Measurements from ENCODE around the gene DLGAP4.

DNA sequence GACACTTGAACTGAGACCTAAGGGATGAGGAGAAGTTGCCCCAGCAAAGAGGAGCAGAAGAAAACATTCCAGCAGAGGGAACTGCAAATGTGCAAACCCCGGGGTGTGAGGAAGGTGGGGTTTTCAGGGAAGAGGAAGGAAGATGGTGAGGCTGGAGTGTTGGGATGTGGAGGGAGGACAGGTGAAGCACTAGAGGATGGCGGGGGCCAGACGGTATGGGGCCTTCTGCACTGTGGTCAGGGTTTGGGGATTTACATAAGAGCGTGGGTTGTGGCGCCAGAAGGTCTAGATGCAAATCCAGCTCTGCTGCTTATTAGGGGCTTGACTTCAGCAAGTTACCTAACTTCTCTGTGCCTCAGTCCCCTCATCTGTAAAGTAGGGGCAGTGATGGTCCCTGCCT is 16.0 kb downstream of the DLGAP4 start:
- TF ChIP-seq, protein P1, sequence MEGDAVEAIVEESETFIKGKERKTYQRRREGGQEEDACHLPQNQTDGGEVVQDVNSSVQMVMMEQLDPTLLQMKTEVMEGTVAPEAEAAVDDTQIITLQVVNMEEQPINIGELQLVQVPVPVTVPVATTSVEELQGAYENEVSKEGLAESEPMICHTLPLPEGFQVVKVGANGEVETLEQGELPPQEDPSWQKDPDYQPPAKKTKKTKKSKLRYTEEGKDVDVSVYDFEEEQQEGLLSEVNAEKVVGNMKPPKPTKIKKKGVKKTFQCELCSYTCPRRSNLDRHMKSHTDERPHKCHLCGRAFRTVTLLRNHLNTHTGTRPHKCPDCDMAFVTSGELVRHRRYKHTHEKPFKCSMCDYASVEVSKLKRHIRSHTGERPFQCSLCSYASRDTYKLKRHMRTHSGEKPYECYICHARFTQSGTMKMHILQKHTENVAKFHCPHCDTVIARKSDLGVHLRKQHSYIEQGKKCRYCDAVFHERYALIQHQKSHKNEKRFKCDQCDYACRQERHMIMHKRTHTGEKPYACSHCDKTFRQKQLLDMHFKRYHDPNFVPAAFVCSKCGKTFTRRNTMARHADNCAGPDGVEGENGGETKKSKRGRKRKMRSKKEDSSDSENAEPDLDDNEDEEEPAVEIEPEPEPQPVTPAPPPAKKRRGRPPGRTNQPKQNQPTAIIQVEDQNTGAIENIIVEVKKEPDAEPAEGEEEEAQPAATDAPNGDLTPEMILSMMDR (IDR thresholded peaks at IDR 0.05; ENCODE audit: control extremely low read depth in 1 of 3, insufficient read depth in 1 of 3, low read depth in 1 of 3, low read length in 3 of 3) = no peak
- TF ChIP-seq CBX8 (IDR thresholded peaks at IDR 0.05; ENCODE audit: borderline replicate concordance, low read depth, low read length) (no peak), CEBPB (IDR thresholded peaks at IDR 0.05; ENCODE audit: low read depth, low read length) (no peak), TBP (IDR thresholded peaks at IDR 0.05; ENCODE audit: low read depth, low read length) (no peak), CHD1 (IDR thresholded peaks at IDR 0.05; ENCODE audit: low read depth, low read length) (no peak), POLR2AphosphoS5 (IDR thresholded peaks at IDR 0.05; ENCODE audit: low read depth, low read length) (no peak)
- TF ChIP-seq, protein P2, sequence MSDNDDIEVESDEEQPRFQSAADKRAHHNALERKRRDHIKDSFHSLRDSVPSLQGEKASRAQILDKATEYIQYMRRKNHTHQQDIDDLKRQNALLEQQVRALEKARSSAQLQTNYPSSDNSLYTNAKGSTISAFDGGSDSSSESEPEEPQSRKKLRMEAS (IDR thresholded peaks at IDR 0.05) = no peak

All from H1 (cell line).